NCI-H510A (cell line): ENCODE measurements around the gene IL2RG.

Experiments
- DNase-seq: peaks from one replicate; lab custom pipeline; 2025; lab: John Stamatoyannopoulos, UW

IL2RG gene

DNA sequence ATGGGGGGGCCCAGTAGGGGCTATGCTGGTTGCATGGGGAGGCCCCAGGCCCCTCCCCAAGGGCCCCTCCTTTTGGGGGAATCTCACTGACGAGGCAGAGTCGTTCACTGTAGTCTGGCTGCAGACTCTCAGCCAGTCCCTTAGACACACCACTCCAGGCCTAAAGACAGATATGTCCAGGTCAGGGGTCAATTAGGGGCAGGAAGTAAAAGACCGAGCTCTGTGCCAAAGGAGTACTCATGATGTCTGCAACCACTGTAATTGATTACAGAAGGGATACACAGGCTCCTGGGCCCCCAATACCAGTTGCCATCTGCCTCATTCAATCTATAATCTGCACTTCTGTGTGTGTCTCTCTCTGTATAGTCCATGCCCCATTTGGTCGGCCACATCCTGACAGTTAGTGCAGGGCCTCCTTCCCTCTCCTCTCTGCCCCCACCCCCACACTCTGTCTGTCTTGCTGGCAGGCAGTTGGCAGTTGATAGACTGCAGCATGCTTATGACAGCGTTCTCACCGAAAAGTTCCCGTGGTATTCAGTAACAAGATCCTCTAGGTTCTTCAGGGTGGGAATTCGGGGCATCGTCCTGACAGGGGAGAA, 3.5 kb downstream of the IL2RG start:
- DNase-seq = no peak

DNA sequence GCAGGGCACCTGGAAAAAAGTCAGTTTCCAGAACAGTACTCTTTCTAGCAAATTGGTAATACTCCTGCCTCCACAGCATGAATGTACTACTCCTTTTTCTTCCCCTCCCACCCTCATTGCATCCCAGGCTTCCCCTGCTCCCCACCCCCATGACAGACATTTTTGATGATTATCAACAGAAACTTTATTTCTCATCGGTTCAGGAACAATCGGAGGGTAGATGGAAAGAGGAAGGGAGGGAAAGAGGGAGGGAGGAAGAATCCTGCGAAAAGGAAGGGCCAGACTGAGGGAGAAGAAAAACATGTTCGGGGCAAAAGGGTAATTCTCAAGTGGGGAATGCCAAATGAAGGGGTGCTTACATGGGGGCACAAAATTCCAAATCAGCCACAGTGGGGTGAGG, 4.1 kb downstream of the IL2RG start:
- DNase-seq = no peak

DNA sequence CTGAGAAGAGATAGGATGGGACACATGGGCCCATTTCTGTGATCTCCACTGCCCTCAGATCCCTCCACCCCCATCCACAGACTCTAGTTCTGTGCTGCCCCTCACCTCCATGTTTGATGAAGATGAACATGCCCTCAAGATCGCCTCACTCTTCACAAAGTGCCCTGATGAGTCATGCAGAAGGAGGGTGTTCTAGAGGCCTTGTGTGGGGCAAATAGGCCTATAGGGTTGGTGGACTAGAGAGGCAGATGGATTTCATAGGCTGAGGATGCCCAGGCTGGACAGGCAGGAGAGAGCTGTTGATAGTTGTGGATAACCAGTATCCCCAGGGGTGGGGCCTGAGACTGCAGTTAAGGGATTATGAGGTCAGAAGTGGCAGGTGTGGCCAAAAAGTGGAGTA, 5.0 kb downstream of the IL2RG start, which contains the start of gene CXorf65:
CXorf65 (minus strand) TSS at position 314 of the 400 bp plus-strand sequence; CDS start at position 130, 184 bp downstream.
- DNase-seq = no peak

DNA sequence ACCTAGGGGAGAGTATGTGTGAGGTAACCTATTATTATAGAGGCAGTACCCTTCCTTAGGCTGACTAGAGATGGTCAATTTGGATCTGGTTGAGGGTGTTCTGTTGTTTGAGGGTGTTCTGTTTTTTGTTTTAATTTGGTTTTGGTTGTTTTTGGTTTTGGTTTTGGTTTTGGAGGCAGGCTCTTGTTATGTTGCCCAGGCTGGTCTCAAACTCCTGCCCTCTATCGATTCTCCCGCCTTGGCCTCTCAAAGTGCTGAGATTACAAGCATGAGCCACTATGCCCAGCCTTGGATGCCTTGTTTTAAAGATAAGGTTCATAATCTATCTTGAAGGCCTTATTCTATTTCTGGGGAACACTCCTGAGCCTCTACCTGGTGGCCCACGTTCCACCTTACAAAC, 5.7 kb downstream of the IL2RG start:
- no peak for DNase-seq

DNA sequence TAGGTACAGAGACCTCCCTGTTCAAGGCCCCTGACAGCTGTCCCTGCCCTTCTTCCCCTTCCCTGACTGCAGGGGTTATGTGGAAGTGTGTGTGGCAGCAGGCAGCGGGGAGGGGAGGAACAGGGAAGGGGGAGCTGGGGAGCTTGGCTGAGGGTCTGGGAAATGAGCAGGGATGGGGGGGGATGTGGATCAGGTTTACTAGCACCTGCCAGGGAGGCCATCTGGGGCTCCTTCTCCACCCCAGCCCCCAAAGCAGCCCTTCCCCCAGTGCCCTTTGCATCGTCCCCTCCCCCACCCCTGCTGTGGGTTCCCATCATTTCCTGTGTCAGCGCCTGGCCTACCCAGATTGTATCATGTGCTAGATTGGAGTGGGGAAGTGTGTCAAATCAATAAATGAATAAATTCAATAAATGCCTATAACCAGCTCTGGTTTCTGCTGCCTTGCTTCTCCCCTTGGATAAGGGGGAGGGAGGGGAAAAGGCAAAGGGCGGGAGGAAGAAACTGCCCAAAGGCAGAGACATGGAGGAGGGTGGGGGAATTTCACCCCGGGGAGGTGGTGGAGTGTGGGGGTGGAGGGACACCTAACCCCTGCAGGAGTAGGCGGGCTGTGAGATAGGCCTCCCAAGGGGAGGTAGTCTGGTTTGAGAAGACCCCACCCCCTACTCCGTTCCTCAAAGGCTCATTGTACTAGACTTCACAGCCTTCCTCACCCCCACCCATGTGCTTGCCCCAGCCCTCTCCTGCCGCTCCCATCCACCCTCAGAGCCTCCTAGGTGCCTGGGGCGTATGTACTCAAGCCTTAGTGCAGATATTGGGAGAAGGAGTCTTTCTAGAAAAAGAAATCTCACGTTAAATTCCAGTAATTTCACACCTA, 8.0 kb downstream of the IL2RG start:
- DNase-seq = no peak

DNA sequence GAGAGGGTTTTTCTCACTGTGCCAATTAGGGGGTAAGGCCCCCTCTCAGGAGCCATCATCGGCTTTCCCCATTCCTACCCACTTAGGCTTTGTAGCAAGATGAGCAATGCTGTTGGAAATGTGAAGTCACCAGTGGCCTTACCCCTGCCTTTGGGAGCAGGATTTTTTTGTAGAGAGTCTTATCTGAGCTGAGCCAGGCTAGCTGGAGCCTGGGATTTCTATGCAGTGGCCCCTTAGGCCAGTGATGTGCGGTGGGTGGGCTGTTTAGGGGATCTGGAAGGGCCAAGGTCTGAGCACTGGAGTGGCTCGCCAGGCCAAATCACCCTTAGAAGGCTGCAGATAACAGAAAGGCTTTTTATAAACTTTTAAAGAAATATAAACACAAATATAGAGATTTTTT, 9.1 kb downstream of the IL2RG start:
- DNase-seq = no peak

DNA sequence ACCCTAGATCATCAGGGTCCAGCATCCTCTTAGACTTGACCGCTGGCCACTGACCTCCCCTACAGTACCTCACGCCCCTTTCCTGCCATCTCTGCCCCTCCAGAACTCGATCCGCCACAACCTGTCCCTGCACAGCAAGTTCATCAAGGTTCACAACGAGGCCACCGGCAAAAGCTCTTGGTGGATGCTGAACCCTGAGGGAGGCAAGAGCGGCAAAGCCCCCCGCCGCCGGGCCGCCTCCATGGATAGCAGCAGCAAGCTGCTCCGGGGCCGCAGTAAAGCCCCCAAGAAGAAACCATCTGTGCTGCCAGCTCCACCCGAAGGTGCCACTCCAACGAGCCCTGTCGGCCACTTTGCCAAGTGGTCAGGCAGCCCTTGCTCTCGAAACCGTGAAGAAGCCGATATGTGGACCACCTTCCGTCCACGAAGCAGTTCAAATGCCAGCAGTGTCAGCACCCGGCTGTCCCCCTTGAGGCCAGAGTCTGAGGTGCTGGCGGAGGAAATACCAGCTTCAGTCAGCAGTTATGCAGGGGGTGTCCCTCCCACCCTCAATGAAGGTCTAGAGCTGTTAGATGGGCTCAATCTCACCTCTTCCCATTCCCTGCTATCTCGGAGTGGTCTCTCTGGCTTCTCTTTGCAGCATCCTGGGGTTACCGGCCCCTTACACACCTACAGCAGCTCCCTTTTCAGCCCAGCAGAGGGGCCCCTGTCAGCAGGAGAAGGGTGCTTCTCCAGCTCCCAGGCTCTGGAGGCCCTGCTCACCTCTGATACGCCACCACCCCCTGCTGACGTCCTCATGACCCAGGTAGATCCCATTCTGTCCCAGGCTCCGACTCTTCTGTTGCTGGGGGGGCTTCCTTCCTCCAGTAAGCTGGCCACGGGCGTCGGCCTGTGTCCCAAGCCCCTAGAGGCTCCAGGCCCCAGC, 10.5 kb downstream of the IL2RG start:
- no peak for DNase-seq

DNA sequence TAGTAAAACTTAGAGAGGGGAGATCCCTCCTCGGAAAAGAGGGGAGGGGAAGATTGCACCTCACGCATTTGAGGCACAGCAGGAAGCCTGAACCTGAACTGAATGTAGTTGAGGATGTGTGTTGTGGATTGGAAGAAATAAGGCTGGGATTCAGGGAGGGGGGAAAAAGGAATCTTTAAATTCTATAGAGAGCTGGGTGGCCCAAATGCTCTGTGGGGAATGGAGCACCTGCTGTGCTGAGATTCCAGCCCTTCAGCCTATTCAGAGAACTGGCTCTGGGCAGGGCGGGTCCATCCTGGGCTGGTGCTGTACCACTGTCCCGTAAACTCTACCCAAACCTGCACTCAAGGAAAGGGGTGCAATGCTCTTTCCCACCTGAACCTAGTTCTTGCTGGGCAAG, 11.6 kb downstream of the IL2RG start:
- no peak for DNase-seq

DNA sequence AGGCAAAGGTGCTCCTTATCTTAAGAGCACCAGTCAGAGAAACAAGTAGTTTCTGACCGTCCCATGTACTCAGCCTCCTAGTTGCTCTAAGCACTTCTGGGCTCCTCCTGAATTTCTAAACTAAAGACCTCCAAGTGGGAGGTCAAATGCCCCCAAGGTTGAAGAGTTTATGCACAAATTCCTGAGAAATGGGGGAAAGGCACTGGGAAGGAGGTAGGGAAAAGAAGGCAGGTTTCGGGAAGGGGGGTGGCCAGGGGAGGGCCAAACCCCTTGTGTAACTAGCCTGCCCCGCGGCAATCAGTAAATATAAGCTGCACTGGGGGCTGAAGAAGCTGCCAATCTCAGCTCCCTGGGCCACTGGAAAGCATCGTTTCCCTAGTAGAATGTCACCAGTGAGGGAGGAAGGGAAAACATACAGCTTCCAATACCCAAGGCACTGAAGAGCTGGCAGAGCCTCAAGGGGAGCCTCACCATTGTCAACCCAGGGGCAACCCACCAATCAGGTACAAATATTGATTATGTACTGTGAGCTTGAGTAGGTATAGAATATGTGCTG, 12.3 kb downstream of the IL2RG start:
- no peak for DNase-seq

DNA sequence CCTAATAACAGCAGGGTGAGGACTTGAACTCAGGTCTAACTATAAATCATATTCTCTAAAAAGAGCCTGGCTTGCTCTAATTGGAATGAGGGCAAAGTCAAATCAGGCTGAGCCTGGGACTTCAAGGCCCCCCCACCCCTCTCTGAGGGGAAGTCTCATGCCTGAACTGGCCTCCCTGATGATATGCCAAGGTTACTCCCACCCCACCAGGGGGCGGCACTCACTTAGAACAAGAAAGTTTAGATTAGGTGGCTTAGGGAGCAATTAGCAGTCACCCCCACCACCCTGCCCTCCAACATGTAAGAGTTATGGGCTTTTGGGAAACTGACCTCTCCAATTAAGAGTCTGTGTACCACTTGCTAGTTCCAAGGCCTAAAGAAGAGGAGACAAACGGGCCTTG, 13.1 kb downstream of the IL2RG start:
- DNase-seq = no peak

DNA sequence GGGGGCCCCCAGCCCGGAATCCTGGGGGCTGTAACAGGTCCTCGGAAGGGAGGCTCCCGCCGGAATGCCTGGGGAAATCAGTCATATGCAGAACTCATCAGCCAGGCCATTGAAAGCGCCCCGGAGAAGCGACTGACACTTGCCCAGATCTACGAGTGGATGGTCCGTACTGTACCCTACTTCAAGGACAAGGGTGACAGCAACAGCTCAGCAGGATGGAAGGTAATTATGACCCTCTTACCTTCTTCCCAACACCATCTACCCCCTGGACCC, 14.7 kb downstream of the IL2RG start:
- no peak for DNase-seq

DNA sequence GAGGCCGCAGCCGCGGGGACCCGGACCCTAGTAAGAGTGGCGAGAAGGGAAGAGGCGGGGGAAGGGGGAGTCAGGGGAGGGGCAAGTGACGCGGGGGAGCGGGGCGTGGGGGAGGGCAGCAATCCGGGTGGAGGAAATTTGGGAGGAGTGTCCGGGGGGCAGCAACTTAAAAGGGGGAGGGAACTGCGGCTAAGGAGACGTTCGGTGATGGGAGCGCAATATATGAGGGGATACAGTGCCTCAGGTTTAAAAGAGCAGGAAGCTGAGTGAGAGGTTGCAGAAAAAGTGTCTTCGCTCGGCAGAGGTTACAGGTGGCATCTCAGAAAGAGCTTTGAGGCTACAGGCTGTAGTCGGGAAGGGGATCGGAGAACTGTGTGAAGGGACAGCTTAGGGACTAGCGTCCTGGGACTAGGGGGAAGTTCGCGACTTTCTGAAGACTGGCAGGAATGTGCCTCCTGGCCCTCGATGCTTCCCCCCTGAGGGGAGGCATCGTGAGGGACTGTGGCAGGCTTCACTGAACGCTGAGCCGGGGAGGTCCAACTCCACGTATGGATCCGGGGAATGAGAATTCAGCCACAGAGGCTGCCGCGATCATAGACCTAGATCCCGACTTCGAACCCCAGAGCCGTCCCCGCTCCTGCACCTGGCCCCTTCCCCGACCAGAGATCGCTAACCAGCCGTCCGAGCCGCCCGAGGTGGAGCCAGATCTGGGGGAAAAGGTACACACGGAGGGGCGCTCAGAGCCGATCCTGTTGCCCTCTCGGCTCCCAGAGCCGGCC, 15.2 kb downstream of the IL2RG start:
- peak; percentile 5 for DNase-seq

DNA sequence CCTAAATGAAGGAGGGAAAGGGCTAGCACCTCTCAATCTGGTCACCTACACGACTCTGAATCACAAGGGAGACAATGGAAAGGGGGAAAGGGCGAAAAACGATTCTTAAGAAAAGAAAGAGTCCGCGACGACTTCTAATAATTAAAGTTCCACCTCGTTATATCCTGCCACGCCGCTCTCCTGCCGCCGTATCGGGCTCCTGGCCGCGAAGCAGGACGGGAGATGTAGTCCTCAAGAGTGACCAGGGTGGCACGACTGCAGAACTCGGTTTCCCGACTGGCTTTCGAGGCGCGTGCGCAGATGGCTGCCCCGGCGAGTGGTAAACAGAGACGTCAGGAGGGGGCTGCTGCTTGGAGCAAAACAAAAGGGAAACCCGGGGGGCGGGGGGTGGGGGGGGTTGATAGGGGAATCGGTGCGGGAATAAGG, 15.8 kb downstream of the IL2RG start, which contains the start of gene FOXO4:
FOXO4 (plus strand) TSS at position 297 of the 426 bp plus-strand sequence. CDS start 678 bp downstream, outside the sequence.
- DNase-seq = peak; percentile 68

DNA sequence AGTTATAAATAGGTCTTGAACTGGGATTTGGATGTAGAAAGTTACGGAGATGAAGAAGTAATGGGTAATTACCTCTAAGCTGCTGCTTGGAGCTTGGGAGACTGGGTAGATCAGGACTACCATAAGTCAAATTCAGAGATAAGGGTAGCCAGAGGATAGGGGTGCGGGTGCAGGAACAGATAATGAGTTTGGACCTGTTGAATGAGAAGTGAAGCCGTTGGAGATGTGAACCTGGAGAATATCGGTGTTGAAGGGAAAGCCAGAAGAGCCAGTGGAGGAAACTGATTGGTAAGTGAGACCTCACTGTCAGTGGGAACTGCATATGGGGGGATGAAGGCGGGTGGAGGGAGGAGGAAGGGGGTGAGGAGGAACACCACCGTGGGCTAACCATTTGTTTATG, 16.3 kb downstream of the IL2RG start:
- DNase-seq = no peak

DNA sequence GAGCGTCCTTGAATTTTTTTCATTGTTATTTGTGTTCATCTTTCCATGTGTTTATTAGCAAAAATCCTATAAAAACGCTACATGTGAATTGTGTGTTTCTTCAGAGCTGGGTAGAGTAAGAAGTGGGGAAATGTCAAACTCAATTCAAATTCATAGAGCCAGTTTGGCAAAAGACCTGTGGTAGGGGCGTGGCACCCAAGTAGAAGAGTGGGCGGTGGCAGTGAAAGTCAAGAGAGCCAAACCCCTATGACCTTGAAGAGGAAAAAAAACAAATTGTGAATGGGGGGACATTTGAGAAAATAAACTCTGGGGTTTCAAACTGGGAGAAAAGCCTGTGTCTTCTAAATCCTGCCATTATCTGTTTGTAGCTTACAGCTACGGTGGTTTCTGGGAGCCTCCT, 20.1 kb downstream of the IL2RG start:
- no peak for DNase-seq

DNA sequence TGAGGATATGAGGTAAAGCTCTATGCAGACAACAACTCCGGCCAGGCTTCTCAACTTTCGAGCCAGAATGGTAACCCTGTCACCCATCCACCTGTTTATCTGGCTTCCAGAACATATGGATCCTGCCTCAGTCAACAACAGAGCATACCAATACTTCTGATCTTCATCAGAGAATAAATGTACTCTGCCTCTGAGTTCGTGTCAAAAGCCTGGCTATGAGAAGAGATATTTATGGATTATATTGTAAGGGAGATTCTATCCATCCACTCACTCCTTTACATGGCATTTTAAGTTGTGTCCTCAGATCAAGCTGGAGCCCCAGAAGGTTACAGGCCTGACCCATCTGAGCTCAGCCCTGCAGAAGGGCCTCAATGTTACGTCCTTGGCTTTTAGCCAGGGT, 25.5 kb downstream of the IL2RG start:
- no peak for DNase-seq

DNA sequence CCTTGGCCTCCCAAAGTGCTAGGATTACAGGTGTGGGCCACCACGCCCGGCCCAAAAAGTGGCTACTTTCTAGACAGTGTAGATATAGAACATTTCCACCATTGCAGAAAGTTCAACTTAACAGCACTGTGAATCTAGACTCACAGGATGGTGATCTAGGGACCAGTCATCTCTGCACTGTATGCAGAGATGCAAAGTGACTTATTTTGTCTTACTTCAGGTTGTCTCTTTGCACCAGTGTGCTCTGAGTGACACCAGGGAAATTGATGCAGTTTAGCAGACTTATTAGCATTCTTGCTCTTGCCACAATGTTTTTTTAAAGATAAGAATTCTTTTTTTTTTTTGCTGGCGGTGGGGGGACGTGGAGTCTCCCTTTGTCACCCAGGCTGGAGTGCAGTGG, 28.6 kb downstream of the IL2RG start:
- DNase-seq = no peak

DNA sequence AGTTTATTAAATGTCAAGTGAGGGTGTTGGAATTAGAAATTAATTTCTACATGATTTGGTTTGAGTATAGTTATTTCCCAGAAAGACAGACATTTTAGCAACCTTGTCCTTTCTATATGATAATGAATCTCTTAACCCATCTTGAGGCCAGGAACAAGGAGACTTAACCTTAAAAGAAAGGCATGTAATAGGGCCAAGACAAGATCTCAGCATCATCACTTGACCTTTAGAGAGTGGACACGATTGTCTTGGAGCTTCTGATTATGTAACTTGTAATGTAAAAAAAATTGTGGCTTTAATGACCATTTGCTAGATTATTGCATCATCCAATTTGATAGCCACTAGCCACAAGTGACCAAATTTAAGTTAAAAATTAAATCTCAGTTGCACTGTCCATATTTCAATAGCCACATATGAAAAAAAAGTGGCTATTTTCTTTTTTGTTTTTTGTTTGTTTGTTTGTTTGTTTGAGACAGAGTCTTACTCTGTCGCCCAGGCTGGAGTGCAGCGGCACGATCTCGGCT, 29.2 kb downstream of the IL2RG start:
- DNase-seq = no peak

DNA sequence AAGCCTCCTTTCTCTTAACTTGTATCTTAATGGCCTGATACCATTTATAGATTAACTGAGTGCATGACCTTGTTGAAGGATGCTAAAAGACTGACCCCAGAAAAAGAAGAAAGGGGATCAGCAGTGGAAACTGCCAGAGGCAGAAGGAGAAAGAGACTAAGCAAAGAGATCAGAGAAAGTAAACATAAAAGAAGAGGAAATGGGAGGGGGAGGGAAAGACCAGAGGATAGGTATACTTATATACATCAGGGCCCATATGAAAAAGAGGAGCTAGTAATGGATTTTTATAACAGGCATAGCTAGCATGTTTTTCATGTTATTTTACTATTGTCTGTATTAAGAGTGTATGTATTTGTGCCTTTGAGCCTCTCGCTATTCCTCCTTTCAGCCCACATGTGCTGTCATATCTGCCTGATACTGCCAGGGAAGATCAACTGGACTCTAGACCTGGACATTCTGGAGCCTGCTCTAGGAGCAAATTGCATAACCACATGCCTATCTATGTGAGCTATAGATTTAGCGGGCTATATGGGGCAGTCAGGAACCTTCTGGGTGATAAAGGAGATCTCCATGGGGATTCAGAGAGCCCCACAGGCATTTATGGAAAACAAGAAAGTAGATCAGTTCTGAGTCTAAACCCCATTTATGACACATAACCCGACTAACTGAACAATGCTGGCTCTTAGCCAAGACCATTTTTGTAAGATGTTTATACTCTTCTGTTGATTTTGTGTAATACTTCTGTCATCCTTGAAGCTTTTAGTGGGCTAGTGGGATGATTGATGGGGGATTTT, 29.9 kb downstream of the IL2RG start:
- no peak for DNase-seq

DNA sequence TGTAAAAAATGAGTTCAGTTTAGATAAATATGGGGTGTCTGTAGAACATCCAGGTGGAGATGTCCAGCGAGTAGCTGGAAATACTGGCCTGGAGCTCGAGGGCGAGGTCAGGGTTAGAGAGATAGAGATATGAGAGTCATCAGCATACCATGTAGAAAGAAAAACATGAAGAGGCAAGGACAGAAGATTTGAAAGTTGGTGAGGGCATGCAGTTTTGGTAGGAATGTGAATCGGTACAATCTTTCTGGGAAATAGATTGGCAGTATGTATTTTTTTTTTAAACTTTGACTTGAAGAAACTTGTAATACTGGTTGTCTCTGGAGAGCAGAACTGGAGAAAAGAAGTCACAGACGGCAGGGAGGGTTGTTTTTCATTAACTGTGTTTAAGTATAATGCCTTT, 40.8 kb downstream of the IL2RG start:
- DNase-seq = no peak
